PC-9 (cell line): ENCODE data around the gene ARMH4. TPM values are rescaled to one million over a fixed set of nuclear protein-coding genes. Genes with fewer than 3 reads are reported as not detected.
A peak's percentile ranks its signal among the peaks of the same experiment; 100 is the strongest.

Experiments
- BruUV-seq: library from RNA; stranded (reverse); fragments of 400-500 nt; replicated peaks from 2 replicates; lab custom pipeline; 2021; lab: Mats Ljungman, UMichigan
- CTCF ChIA-PET: fragments of 300-600 bp; sonication (Branson Sonifier 250); formaldehyde crosslinking; loops from one replicate; lab custom pipeline; 2022; ENCODE audit warnings: antibody characterized with exemption; lab: Charles Lee
- POLR2A ChIA-PET: fragments of 300-600 bp; sonication (Branson Sonifier 250); formaldehyde crosslinking; loops from one replicate; lab custom pipeline; 2022; ENCODE audit warnings: antibody characterized with exemption; ENCODE audit not compliant: unreplicated experiment; lab: Charles Lee
- DNase-seq, 2 experiments: peaks; one replicate each; pipeline versions ENCODE4 v3.0.0 to v3.0.0-alpha.2; 2015 to 2022; ENCODE audit warnings: mixed read lengths in 1 of 2
- H2AFZ ChIP-seq: fragments of 200-600 bp; sonication (generic); 2 replicates; pipeline ENCODE4 v1.8.1; 2017; ENCODE audit warnings: antibody characterized with exemption
- H3F3A ChIP-seq: fragments of 200-600 bp; sonication (generic); 2 replicates; pipeline ENCODE4 v1.8.1; 2017; ENCODE audit warnings: antibody characterized with exemption, mild to moderate bottlenecking, low read depth; ENCODE audit not compliant: insufficient read depth
- H3K27ac ChIP-seq: fragments of 200-600 bp; sonication (generic); 2 replicates; pipeline ENCODE4 v1.6.1; 2016; ENCODE audit warnings: mixed run types
- H3K27me3 ChIP-seq: fragments of 200-600 bp; sonication (generic); 2 replicates; pipeline ENCODE4 v1.6.1; 2016; ENCODE audit warnings: low read depth, mixed run types; ENCODE audit not compliant: insufficient read depth
- H3K36me3 ChIP-seq: fragments of 200-600 bp; sonication (generic); 2 replicates; pipeline ENCODE4 v1.6.1; 2016; ENCODE audit warnings: low read depth, mixed run types
- H3K4me1 ChIP-seq: fragments of 200-600 bp; sonication (generic); replicated peaks from 2 replicates; pipeline ENCODE4 v1.6.1; 2016; ENCODE audit warnings: mixed run types; ENCODE audit not compliant: insufficient read depth
- H3K4me2 ChIP-seq: fragments of 200-600 bp; sonication (generic); 2 replicates; pipeline ENCODE4 v1.6.1; 2017; ENCODE audit warnings: mixed run types
- H3K4me3 ChIP-seq: fragments of 200-600 bp; sonication (generic); 2 replicates; pipeline ENCODE4 v1.6.1; 2016; ENCODE audit warnings: mixed run types
- H3K79me2 ChIP-seq: fragments of 200-600 bp; sonication (generic); 2 replicates; pipeline ENCODE4 v1.6.1; 2017; ENCODE audit warnings: low read depth, mixed run types
- H3K9me2 ChIP-seq: fragments of 200-600 bp; sonication (generic); 2 replicates; pipeline ENCODE4 v1.8.1; 2017; ENCODE audit warnings: mild to moderate bottlenecking; ENCODE audit not compliant: insufficient read depth
- H3K9me3 ChIP-seq: fragments of 200-600 bp; sonication (generic); 2 replicates; pipeline ENCODE4 v1.8.1; 2016; ENCODE audit warnings: low read depth; ENCODE audit not compliant: insufficient read depth
- H4K20me1 ChIP-seq: fragments of 200-600 bp; sonication (generic); 2 replicates; pipeline ENCODE4 v1.8.1; 2017; ENCODE audit not compliant: insufficient read depth
- CTCF ChIP-seq: fragments of 200-600 bp; sonication (generic); conservative IDR thresholded peaks from 2 replicates; pipeline ENCODE4 v1.6.1; 2017; ENCODE audit warnings: mixed run types, antibody characterized with exemption, mild to moderate bottlenecking, moderate library complexity
- EZH2 ChIP-seq: fragments of 200-600 bp; sonication (generic); IDR thresholded peaks from 2 replicates; pipeline ENCODE4 v1.8.0; 2017; ENCODE audit warnings: antibody characterized with exemption, low read depth
- intact Hi-C: fragments of 100-400 bp; cut with micrococcal nuclease; formaldehyde crosslinking; loops from one replicate; pipeline ENCODE4 v1.10.0; 2022; ENCODE audit not compliant: unreplicated experiment
- total RNA-seq: library from RNA; stranded (reverse); gene quantifications from 2 replicates; pipeline ENCODE4 v1.2.3, GENCODE V29; 2021

ARMH4 gene
- total RNA-seq, 1 experiment from 2014 or later, result not detected

GRCh38 chr14:58077621-58078020 is 74.4 kb downstream of the ARMH4 start:
- intact Hi-C loops, result loop anchor here (10.0 kb wide), 2 partner anchors 383 to 1583 kb away; no protein-coding TSS in a partner anchor
- no peak for DNase-seq
- Histone ChIP-seq H2AFZ (no peak overlapping the region), H3K79me2 (no peaks in the 10 kb centered on the region), H3F3A (no peaks in the 10 kb centered on the region; the same call in 1 of the 2 replicates), H3K4me3 (no peak overlapping the region), H3K4me1 (peaks cover 11% of the 10 kb centered on the region), H3K9me3 (no peaks in the 10 kb centered on the region), H3K4me2 (no peak overlapping the region), H3K9me2 (no peaks in the 10 kb centered on the region), H3K27ac (no peak overlapping the region), H3K36me3 (no peaks in the 10 kb centered on the region), H4K20me1 (no peaks in the 10 kb centered on the region), H3K27me3 (no peaks in the 10 kb centered on the region)
- ChIA-PET CTCF (interaction anchor here (0.6 kb wide), 1 partner anchor 9 kb away, joined by 6 read pairs; no protein-coding TSS in a partner anchor), POLR2A (no interaction called here)
- TF ChIP-seq EZH2, result no peak
- no peak for TF ChIP-seq CTCF
- BruUV-seq, result no TSS peak

- no peaks in the 10 kb centered on the region for H3K36me3 ChIP-seq
- DNase-seq, result no peak
- no peak overlapping the region for H3K4me2 ChIP-seq
- no peak overlapping the region for H3K4me3 ChIP-seq
- H3K27me3 ChIP-seq, result 0 out of 2 replicates have a peak, but pooled peaks cover 1% of the 10 kb centered on the region
- POLR2A ChIA-PET, result no interaction called here
- intact Hi-C loops, result loop anchor here (2.0 to 10.0 kb wide), 3 partner anchors 379 to 1579 kb away; no protein-coding TSS in a partner anchor
- H3K9me3 ChIP-seq, result no peaks in the 10 kb centered on the region
- no peak overlapping the region for H2AFZ ChIP-seq
- TF ChIP-seq CTCF (no peak), EZH2 (no peak)
- no peaks in the 10 kb centered on the region for H4K20me1 ChIP-seq
- no peak overlapping the region for H3K27ac ChIP-seq
- BruUV-seq, result no TSS peak
- CTCF ChIA-PET, result interaction anchor here (0.6 kb wide), 1 partner anchor 583 kb away, joined by 3 read pairs; no protein-coding TSS in a partner anchor
- H3K9me2 ChIP-seq, result no peaks in the 10 kb centered on the region
- H3F3A ChIP-seq, result no peaks in the 10 kb centered on the region
- no peaks in the 10 kb centered on the region for H3K79me2 ChIP-seq
- H3K4me1 ChIP-seq, result no peaks in the 10 kb centered on the region
Observed at GRCh38 chr14:58073516-58073915, 78.5 kb downstream of the ARMH4 start.

- no peaks in the 10 kb centered on the region for H3K79me2 ChIP-seq
- H3K9me2 ChIP-seq, result no peaks in the 10 kb centered on the region; the same call in 1 of the 2 replicates
- BruUV-seq, result no TSS peak
- H4K20me1 ChIP-seq, result no peaks in the 10 kb centered on the region
- DNase-seq, result peak in 1 of 2 experiments; percentile 37
- H3K36me3 ChIP-seq, result no peaks in the 10 kb centered on the region
- intact Hi-C loops, result loop anchor here (2.0 to 10.0 kb wide), 3 partner anchors 378 to 1578 kb away; no protein-coding TSS in a partner anchor
- no peak overlapping the region for H2AFZ ChIP-seq
- no peaks in the 10 kb centered on the region for H3F3A ChIP-seq
- CTCF ChIA-PET, result interaction anchor here (0.9 kb wide), 1 partner anchor 579 kb away, joined by 6 read pairs; no protein-coding TSS in a partner anchor
- no peaks in the 10 kb centered on the region for H3K9me3 ChIP-seq
- no peak for TF ChIP-seq EZH2
- TF ChIP-seq CTCF, result peak; percentile 82
- no peaks in the 10 kb centered on the region for H3K4me1 ChIP-seq
- no peak overlapping the region for H3K4me3 ChIP-seq
- H3K27me3 ChIP-seq, result peaks cover 12% of the 10 kb centered on the region; the same call in 1 of the 2 replicates
- POLR2A ChIA-PET, result no interaction called here
- peak overlapping the region; percentile 58; the same call in 1 of the 2 replicates for H3K4me2 ChIP-seq
- H3K27ac ChIP-seq, result no peak overlapping the region
Observed at GRCh38 chr14:58072288-58073071, 79.5 kb downstream of the ARMH4 start.
